ENCODE results near the gene IRF2.
"Not testable (repeated sequence)": the region's sequence is repeated elsewhere in the genome, so short reads cannot be mapped to it uniquely, and the experiment has no call there.

IRF2 gene

GRCh38 chr4:184382189-184382846 lies 92.0 kb downstream of the IRF2 start:
- no peak overlapping the region for H3K27ac ChIP-seq (ENCODE audit: low read depth, low read length)
- H3K4me3 ChIP-seq (ENCODE audit: low read depth, low read length): no peak overlapping the region
- no peaks in the 10 kb centered on the region for H3K79me2 ChIP-seq (ENCODE audit: control insufficient read depth, insufficient read depth, low read length, poor library complexity)
- no peak for DNase-seq
- peaks cover 11% of the 10 kb centered on the region in 2 experiments for H3K4me1 ChIP-seq (ENCODE audit: control insufficient read depth in 1 of 2, insufficient read depth in 2 of 2, low read length in 2 of 2)
- H3K9me3 ChIP-seq (ENCODE audit: insufficient read depth, low read depth, low read length): peaks cover 2% of the 10 kb centered on the region
- no peak overlapping the region for H2BK120ac ChIP-seq (ENCODE audit: insufficient read depth, low read length, poor library complexity)
- WGBS (ENCODE audit: extremely low coverage, insufficient coverage, insufficient read length): no CpG with 5 or more reads among the region's 12 CpGs
- no peak overlapping the region for H3K4ac ChIP-seq (ENCODE audit: low read depth, low read length)
- no peak overlapping the region for H4K91ac ChIP-seq (ENCODE audit: low read depth, low read length)
- H3K36me3 ChIP-seq (ENCODE audit: control insufficient read depth in 1 of 2, insufficient read depth in 2 of 2, low read length in 2 of 2): no peaks in the 10 kb centered on the region
- no peak overlapping the region for H3K14ac ChIP-seq (ENCODE audit: low read length)
- H3K27me3 ChIP-seq (ENCODE audit: insufficient read depth, low read length): no peaks in the 10 kb centered on the region
- no peak overlapping the region for H4K12ac ChIP-seq (ENCODE audit: low read depth, low read length)
- H3K23ac ChIP-seq (ENCODE audit: low read length): no peak overlapping the region
- no peak overlapping the region for H2BK5ac ChIP-seq (ENCODE audit: low read depth, low read length, poor library complexity)
- H3K9ac ChIP-seq (ENCODE audit: low read length): no peak overlapping the region
- H3K18ac ChIP-seq (ENCODE audit: low read length): no peak overlapping the region
- H2AK5ac ChIP-seq (ENCODE audit: low read length): no peak overlapping the region
- no peak overlapping the region for H2AFZ ChIP-seq (ENCODE audit: insufficient read depth, low read length, poor library complexity)
- no peaks in the 10 kb centered on the region for H3K79me1 ChIP-seq (ENCODE audit: low read length)
- H3K4me2 ChIP-seq (ENCODE audit: low read length): no peak overlapping the region
- H4K8ac ChIP-seq (ENCODE audit: low read depth, low read length): no peak overlapping the region
- H2BK12ac ChIP-seq (ENCODE audit: low read length): no peak overlapping the region

GRCh38 chr4:184380707-184381106 lies 93.6 kb downstream of the IRF2 start:
- no peak overlapping the region for H3K4me2 ChIP-seq (ENCODE audit: low read length)
- no peak overlapping the region for H2AFZ ChIP-seq (ENCODE audit: insufficient read depth, low read length, poor library complexity)

GRCh38 chr4:184380214-184380613 lies 94.1 kb downstream of the IRF2 start:
- peaks cover 10 to 11% of the 10 kb centered on the region in 2 experiments for H3K4me1 ChIP-seq (ENCODE audit: control insufficient read depth in 1 of 2, insufficient read depth in 2 of 2, low read length in 2 of 2)
- not testable (repeated sequence) for H2BK12ac ChIP-seq (ENCODE audit: low read length); H3K18ac ChIP-seq (ENCODE audit: low read length); H3K9me3 ChIP-seq (ENCODE audit: insufficient read depth, low read depth, low read length); H3K27ac ChIP-seq (ENCODE audit: low read depth, low read length); H3K79me1 ChIP-seq (ENCODE audit: low read length); H3K79me2 ChIP-seq (ENCODE audit: control insufficient read depth, insufficient read depth, low read length, poor library complexity); H3K9ac ChIP-seq (ENCODE audit: low read length); H2AK5ac ChIP-seq (ENCODE audit: low read length); H2AFZ ChIP-seq (ENCODE audit: insufficient read depth, low read length, poor library complexity); H3K4me2 ChIP-seq (ENCODE audit: low read length); DNase-seq; H2BK5ac ChIP-seq (ENCODE audit: low read depth, low read length, poor library complexity); H2BK120ac ChIP-seq (ENCODE audit: insufficient read depth, low read length, poor library complexity); H3K4me3 ChIP-seq (ENCODE audit: low read depth, low read length); H4K8ac ChIP-seq (ENCODE audit: low read depth, low read length); H3K14ac ChIP-seq (ENCODE audit: low read length); H3K27me3 ChIP-seq (ENCODE audit: insufficient read depth, low read length); H3K36me3 ChIP-seq (ENCODE audit: control insufficient read depth in 1 of 2, insufficient read depth in 2 of 2, low read length in 2 of 2); H4K91ac ChIP-seq (ENCODE audit: low read depth, low read length); H3K4ac ChIP-seq (ENCODE audit: low read depth, low read length); H3K23ac ChIP-seq (ENCODE audit: low read length); H4K12ac ChIP-seq (ENCODE audit: low read depth, low read length)
- no CpG with 5 or more reads among the region's 5 CpGs for WGBS (ENCODE audit: extremely low coverage, insufficient coverage, insufficient read length)

More at GRCh38 chr4:184380707-184381106, 93.6 kb downstream of the IRF2 start:
- peaks cover 10 to 11% of the 10 kb centered on the region in 2 experiments for H3K4me1 ChIP-seq (ENCODE audit: control insufficient read depth in 1 of 2, insufficient read depth in 2 of 2, low read length in 2 of 2)
- H3K36me3 ChIP-seq (ENCODE audit: control insufficient read depth in 1 of 2, insufficient read depth in 2 of 2, low read length in 2 of 2): no peaks in the 10 kb centered on the region
- H2AK5ac ChIP-seq (ENCODE audit: low read length): no peak overlapping the region
- H4K12ac ChIP-seq (ENCODE audit: low read depth, low read length): no peak overlapping the region
- no peak overlapping the region for H2BK5ac ChIP-seq (ENCODE audit: low read depth, low read length, poor library complexity)
- no peak overlapping the region for H3K18ac ChIP-seq (ENCODE audit: low read length)
- no peak overlapping the region for H2BK120ac ChIP-seq (ENCODE audit: insufficient read depth, low read length, poor library complexity)
- no peak overlapping the region for H3K14ac ChIP-seq (ENCODE audit: low read length)
- H3K23ac ChIP-seq (ENCODE audit: low read length): no peak overlapping the region
- no CpG with 5 or more reads among the region's 4 CpGs for WGBS (ENCODE audit: extremely low coverage, insufficient coverage, insufficient read length)
- H2BK12ac ChIP-seq (ENCODE audit: low read length): no peak overlapping the region
- H3K4ac ChIP-seq (ENCODE audit: low read depth, low read length): no peak overlapping the region
- H3K79me1 ChIP-seq (ENCODE audit: low read length): no peaks in the 10 kb centered on the region
- H3K79me2 ChIP-seq (ENCODE audit: control insufficient read depth, insufficient read depth, low read length, poor library complexity): no peaks in the 10 kb centered on the region
- H3K9me3 ChIP-seq (ENCODE audit: insufficient read depth, low read depth, low read length): peaks cover 2% of the 10 kb centered on the region
- H3K27me3 ChIP-seq (ENCODE audit: insufficient read depth, low read length): no peaks in the 10 kb centered on the region
- H3K27ac ChIP-seq (ENCODE audit: low read depth, low read length): no peak overlapping the region
- no peak overlapping the region for H3K9ac ChIP-seq (ENCODE audit: low read length)
- H4K91ac ChIP-seq (ENCODE audit: low read depth, low read length): no peak overlapping the region
- no peak for DNase-seq
- H3K4me3 ChIP-seq (ENCODE audit: low read depth, low read length): no peak overlapping the region
- H4K8ac ChIP-seq (ENCODE audit: low read depth, low read length): no peak overlapping the region

GRCh38 chr4:184376923-184377322 lies 97.4 kb downstream of the IRF2 start:
- H3K27ac ChIP-seq (ENCODE audit: low read depth, low read length): no peak overlapping the region
- no peaks in the 10 kb centered on the region for H3K79me1 ChIP-seq (ENCODE audit: low read length)
- H4K12ac ChIP-seq (ENCODE audit: low read depth, low read length): no peak overlapping the region
- no peak overlapping the region for H2AK5ac ChIP-seq (ENCODE audit: low read length)
- no peaks in the 10 kb centered on the region for H3K79me2 ChIP-seq (ENCODE audit: control insufficient read depth, insufficient read depth, low read length, poor library complexity)
- peaks cover 2% of the 10 kb centered on the region for H3K9me3 ChIP-seq (ENCODE audit: insufficient read depth, low read depth, low read length)
- H3K4ac ChIP-seq (ENCODE audit: low read depth, low read length): no peak overlapping the region
- no peak overlapping the region for H3K18ac ChIP-seq (ENCODE audit: low read length)
- no peak overlapping the region for H3K4me2 ChIP-seq (ENCODE audit: low read length)
- no peaks in the 10 kb centered on the region for H3K4me1 ChIP-seq (ENCODE audit: control insufficient read depth in 1 of 2, insufficient read depth in 2 of 2, low read length in 2 of 2)
- H3K9ac ChIP-seq (ENCODE audit: low read length): no peak overlapping the region
- H3K14ac ChIP-seq (ENCODE audit: low read length): no peak overlapping the region
- WGBS (ENCODE audit: extremely low coverage, insufficient coverage, insufficient read length): no CpG with 5 or more reads among the region's 1 CpG
- no peak overlapping the region for H4K8ac ChIP-seq (ENCODE audit: low read depth, low read length)
- no peak overlapping the region for H2BK120ac ChIP-seq (ENCODE audit: insufficient read depth, low read length, poor library complexity)
- no peaks in the 10 kb centered on the region for H3K27me3 ChIP-seq (ENCODE audit: insufficient read depth, low read length)
- H2BK12ac ChIP-seq (ENCODE audit: low read length): no peak overlapping the region
- H3K23ac ChIP-seq (ENCODE audit: low read length): no peak overlapping the region
- H3K36me3 ChIP-seq (ENCODE audit: control insufficient read depth in 1 of 2, insufficient read depth in 2 of 2, low read length in 2 of 2): no peaks in the 10 kb centered on the region
- no peak overlapping the region for H2AFZ ChIP-seq (ENCODE audit: insufficient read depth, low read length, poor library complexity)
- H3K4me3 ChIP-seq (ENCODE audit: low read depth, low read length): no peak overlapping the region
- no peak for DNase-seq
- H2BK5ac ChIP-seq (ENCODE audit: low read depth, low read length, poor library complexity): no peak overlapping the region
- no peak overlapping the region for H4K91ac ChIP-seq (ENCODE audit: low read depth, low read length)
